GM21515 (cell line): ENCODE results near the gene COX5B.
A peak's percentile ranks its signal among the peaks of the same experiment; 100 is the strongest.
"Not testable (repeated sequence)": the region's sequence is repeated elsewhere in the genome, so short reads cannot be mapped to it uniquely, and the experiment has no call there.

Experiments used
- ATAC-seq: cut with Tn5 transposase; IDR thresholded peaks from one replicate; pipeline ENCODE4 v1.9.1; 2021; ENCODE audit not compliant: unreplicated experiment

COX5B gene

GRCh38 chr2:97645695-97646629 is at the start of gene COX5B:
Gene COX5B, plus strand, starts transcription at chr2:97646062. Its CDS starts 25 bp downstream, at chr2:97646087.
- ATAC-seq = peak; percentile 90

- not testable (repeated sequence) for ATAC-seq
Measured at GRCh38 chr2:97596180-97596579, 49.7 kb upstream of the COX5B start.

GRCh38 chr2:97601537-97601936 is 44.3 kb upstream of the COX5B start:
- ATAC-seq = not testable (repeated sequence)

- not testable (repeated sequence) for ATAC-seq
Measured at GRCh38 chr2:97605109-97605508, 40.8 kb upstream of the COX5B start.

DNA sequence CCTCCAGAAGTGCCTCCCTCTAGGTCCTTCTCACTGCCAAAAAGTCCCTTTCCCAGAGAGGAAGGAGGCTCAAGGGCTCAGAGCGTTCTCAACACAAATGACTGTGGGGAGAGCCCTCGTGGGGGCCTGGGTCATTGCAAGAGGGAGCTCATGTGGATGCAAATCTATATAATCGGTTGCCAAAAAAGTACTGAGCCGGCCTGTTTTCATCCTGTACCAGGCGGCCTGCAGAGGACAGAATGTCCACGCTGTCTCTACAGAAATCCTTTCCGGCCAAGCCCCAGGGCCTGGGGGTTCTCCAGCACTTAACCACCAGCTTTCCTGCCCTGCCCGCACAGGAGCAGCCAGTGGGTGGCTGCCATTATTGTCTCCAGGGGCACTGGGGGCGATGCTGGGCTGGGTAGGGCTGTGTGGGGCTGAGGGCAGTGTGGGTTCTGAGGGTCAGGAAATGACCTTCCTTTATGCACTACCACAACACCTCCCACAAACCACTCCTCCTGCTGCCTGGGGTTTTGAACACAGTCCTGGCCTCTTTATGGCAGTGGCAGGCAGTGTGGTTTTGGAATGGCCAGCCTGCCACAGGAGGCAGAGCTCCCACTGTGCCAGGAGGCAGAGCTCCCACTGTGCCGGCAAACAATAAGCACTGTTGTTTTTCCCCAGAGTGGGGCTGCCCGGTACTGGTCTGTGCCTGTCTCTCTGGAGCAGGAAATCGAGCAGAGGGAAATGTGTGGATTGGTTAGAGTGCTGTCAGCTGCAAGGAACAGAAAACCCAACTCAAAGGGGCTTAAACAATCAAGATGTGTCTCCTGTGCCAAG is 40.1 kb upstream of the COX5B start:
- not testable (repeated sequence) for ATAC-seq

DNA sequence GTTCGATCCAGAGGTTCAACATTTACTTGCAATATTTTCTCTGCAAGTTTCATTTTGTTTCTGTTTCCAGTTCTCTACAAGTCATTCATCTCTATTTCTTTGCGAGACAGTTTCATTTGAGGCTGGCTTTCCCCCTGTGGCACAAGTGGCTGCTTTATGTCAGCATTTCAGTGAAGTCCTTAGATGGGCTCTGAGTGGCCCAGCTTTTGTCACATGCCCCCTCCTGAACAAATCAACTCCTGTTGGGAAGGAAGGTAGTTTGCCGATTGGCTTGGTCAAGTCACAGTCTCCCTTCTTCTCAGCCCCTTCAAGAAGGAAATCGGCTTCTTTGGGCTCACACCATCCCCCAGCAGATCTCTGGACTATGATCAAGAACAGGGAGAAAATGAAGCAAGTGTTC is 37.1 kb upstream of the COX5B start:
- not testable (repeated sequence) for ATAC-seq

DNA sequence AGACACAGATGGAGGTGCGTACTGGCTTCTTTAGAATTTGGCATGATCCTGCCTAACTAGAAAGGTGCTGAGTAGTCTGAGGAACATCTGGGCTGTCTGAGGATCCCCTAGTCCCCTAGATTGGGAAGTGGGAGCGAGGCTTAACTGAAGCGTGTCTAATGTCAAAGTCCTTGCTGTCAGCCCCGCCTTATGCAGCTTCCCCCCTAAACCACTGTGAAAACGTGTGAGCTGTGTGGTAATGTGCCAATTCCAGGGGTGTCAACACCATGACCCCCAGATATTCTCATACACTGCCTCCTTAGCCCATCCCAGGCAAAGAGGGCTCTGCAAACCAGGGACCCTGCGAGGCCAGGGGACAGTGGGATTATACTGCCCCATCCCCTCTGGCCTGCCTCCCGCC is 34.0 kb upstream of the COX5B start:
- not testable (repeated sequence) for ATAC-seq

DNA sequence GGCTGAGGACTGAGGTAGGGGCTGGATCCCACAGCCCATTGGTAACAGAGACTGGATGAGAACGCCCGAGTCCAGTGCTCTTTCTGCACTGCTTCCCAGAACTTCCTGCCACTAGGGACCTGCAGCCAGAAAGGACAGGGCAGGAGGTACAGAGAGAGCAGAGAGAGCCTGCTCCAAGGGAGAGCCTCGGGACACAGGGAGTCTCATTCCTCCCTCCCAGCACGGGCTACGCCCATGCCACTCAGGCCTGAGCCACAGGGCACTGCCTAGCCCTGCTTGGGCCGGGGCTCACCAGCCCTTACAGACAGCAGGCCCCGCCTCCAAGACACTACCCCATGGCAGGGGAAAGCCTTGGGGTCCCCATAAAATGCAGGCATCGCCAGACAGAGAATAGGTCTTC is 30.1 kb upstream of the COX5B start:
- not testable (repeated sequence) for ATAC-seq

- ATAC-seq = no peak
Measured at GRCh38 chr2:97617911-97618310, 28.0 kb upstream of the COX5B start.

DNA sequence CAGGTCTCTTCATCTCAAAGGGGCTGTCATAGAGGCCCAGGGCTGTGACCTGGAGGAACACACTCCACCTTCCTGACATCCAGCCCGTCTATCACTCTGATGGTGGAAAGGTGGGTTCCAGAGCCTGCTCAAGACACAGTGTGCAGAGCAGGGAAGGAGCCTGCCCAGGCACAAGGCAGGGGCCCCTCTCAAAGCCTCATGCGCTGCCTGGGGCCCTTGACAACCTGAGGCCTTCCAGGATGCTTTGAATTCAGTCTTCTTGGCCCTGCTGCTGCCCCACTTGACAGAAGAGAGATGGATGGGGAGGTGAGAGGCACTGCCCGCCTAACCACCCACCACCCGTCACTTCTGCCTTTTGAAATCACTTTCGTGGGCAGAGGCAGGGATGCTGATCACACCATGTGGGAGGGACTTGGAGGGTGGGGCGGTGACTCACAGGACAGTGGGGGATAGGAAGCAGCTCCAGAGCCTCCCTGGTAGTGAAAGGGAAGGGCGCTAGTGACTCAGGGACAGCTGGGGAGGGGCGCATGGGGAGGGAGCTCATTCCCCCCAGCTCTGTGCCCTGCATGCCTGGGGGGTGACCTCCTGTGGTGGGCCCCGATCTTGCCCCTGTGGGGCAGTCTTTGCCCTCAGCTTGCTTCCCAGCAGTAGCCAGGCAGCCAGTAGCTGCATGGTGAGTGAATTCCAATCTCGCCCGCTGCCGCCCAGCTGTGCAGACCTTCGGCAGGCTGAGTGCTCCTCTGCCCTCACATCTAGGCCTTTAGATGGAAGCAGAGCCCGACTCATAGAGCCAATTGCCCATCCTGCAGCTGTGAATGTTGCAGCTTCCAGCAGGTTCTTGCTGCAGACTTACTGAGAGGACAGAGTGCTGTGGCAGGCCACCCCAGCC is 26.7 kb upstream of the COX5B start:
- ATAC-seq = not testable (repeated sequence)

DNA sequence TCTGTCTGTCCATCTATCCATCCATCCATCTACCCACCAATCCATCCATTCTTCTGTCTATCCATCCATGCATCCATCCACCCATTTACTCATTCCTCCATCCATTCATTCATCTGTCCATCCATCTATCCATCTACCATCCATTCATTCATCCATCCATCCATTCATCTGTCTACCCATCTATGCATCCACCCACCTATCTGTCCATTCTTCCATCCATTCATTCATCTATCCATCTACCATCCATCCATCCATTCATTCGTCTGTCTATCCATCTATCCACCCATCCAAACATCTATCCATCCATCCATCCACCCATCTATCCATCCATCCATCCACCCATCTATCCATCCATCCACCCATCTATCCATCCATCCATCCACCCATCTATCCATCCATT is 25.4 kb upstream of the COX5B start:
- not testable (repeated sequence) for ATAC-seq

DNA sequence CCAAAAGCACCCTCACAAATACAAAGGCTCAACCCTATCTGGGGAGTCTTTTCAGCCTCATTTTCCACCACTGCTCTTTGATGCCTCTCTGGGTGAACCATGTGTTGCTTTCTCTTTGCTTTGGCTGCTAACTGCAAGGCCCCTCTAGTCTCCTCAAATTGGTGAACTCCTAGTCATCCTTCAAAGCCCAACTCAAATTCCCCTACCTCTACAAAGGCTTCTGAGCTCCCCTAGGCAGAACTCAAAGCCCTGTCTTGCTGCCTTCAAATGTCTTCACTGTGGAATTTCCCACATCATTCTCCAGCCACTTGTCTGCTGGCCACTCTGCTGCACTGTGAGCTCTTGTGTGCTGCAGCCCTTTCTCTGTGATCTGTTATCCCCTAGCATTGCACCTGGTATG is 22.9 kb upstream of the COX5B start:
- ATAC-seq = not testable (repeated sequence)

DNA sequence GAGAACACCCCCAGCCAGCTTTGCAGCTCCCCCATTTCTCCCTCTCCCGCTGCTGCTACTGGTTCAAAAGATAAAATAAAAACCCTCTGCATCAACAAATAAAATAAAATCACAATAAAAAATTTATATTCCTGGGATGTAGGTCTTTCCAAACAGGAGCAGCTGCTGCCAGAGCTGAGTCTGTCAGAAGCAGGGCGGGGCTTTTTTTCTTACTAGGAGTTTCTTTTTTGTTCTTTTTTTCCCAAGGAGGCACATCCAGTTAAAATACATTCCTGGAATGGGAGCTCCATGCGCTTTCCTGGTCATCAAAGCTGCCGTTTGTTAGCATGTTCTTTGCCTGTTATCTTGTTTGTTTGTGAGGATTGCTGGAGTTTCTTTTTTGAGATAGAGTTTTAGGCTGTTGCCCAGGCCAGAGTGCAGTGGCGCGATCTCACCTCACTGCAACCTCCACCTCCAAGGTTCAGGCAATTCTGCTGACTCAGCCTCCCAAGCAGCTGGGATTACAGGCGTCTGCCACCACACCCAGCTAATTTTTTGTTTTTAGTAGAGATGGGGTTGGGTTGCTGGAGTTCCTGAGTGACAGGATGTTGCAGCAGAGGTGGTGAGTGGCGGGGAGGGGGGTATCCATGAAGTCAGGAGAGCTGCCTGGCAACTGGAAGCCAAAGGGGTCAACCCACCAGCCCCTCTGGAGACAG is 20.4 kb upstream of the COX5B start:
- ATAC-seq = not testable (repeated sequence)

- not testable (repeated sequence) for ATAC-seq
Measured at GRCh38 chr2:97626049-97626430, 19.8 kb upstream of the COX5B start.

GRCh38 chr2:97644023-97644717 is 1.7 kb upstream of the COX5B start:
- no peak for ATAC-seq

GRCh38 chr2:97645112-97645694 is 659 bp upstream of the COX5B start:
- ATAC-seq = peak; percentile 36

GRCh38 chr2:97646977-97647376 is 1.1 kb downstream of the COX5B start:
- no peak for ATAC-seq

- ATAC-seq = no peak
Measured at GRCh38 chr2:97651114-97651513, 5.3 kb downstream of the COX5B start.

DNA sequence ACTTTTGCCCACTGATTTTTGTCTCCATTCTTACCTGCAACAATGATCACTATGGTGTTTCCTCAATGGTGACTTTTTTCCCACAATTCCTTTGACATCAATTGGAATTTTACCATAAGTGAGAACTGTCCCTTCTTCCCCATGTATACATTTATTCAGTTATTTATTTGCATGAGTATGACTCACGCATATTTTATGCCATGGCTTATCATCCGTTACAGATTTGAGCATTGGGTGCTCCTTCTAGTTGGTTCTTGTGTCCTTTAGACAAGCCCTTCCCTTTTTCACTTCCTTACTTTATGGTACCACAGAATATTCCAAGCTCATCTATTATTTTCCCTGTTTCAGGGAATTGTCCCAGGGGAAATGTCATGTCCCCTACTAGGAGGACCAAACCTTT is 7.6 kb downstream of the COX5B start:
- ATAC-seq = no peak
